Activated CD4-positive, CD25-positive, alpha-beta regulatory T cell (primary cell): ENCODE results near the gene UNC93A.
"Not testable (repeated sequence)": the region's sequence is repeated elsewhere in the genome, so short reads cannot be mapped to it uniquely, and the experiment has no call there.

Experiments
- DNase-seq, 4 experiments: peaks; one replicate each; lab custom pipeline; 2025; lab: John Stamatoyannopoulos, UW

UNC93A gene

DNA sequence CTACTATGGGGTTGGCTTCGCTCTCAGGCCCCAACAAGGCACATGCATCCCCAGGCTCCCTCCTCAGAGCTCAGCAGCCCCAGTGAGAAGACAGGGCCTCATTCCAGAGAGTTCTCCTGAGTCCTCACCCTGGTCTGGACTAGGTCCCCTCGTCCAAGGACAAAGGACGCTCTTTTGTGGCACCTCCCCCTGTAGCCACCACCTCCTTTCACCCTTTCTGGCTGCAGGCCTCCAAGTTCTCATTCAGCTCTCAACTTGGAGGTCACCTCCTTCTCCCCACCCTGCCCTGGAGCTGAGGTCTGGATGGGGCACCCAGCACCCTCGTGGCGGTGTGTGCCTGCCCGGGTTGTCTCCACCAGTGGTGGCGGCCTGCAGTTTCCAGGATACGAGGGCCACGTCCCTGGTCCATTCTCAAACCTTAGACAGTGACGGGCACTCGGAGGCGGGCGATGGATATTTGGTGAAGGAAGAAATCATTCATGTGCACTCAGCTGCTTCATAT is 2.5 kb downstream of the UNC93A start:
- DNase-seq: no peak

GRCh38 chr6:167294241-167294640 is 3.1 kb downstream of the UNC93A start:
- DNase-seq: no peak

DNA sequence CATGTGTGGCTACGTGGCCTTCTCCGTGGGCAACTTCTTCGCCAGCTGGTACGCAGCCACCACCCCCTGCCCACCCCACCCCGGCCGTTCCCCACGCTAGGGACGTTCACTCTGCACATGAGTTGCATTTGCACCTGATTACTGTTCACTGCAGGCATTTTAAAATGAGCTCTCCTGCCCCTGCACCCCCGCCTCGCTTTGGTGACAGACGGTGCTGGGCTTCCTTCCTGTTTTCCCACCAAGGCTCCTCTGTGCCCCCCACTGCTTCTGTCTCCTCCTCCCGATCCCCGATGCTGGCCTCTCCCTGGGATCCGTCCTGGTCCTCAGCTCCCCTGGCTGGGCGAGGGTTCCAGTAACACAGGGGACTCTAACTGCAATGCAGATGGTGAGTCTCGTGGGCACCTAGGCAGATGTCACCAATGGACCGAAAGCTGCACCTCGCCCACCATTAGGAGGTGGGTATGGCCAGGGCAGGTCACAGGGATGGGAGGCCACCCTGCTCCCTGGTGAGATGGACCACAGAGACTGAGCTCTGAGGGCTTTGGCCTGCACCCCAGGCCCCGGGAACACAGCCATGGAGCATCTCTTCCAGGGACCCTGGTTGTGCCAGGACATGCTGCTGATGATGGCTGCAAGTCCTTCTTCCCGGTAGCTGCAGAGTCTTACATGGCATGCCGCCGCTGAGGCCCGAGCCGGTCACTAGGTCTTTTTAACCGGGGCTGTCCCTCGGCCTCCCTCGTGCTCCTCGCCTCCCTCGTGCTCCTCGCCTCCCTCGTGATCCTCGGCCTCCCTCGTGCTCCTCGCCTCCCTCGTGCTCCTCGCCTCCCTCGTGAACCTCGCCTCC is 3.8 kb downstream of the UNC93A start:
- no peak for DNase-seq

- no peak for DNase-seq
Measured at GRCh38 chr6:167295495-167296292, 4.6 kb downstream of the UNC93A start.

GRCh38 chr6:167296293-167296690 is 5.2 kb downstream of the UNC93A start:
- DNase-seq: no peak

DNA sequence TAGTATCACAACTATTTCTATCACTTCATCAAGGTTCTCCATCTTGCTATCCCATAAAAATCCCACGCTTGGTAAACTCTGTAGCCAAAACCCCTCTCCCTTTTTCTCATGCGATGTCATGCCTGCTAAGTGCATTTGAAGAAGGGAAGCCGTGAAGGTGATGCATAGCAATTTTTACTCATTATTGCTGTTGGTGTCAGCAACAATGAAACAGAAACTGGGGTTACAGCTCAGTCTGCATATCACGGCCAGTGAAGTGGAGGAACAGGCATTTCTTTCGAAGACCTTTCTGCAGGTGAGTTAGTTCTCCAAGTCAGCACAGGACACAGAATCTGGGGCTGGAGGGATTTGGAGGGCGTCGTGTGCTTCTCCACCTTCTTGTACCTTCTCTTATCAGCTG is 5.8 kb downstream of the UNC93A start:
- no peak for DNase-seq

- DNase-seq: no peak
Measured at GRCh38 chr6:167298127-167298526, 7.0 kb downstream of the UNC93A start.

DNA sequence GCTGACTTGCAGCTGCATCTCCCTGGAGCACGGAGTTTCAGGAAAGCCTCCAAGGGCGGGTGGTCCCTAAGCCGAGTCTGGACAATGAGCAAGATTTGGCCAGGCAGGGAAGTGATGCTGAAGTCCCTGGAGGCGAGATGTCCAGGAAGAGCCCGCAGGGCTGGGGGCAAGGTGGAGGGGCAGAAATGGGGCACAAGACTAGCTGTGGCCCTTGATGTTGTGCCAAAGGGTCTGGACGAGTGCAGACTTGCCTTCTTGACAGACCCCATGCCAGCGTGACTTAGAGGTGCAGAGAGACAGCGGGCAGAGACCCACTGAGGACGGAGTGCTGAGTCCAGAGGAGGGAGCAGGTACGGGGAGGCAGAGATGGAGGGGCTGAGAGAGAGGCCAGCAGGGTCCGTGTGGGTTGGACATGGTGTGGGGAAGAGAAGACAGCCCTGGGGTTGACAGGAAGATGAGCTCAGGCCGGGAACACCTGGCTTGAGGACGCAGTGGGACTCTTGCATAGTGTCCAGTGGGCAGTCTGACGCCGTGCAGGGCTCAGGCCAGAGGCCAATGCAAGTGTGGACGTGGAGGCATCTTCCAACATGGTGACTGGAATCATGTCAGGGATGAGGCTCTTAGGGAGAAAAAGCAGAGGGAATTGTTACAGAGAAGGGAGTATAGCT is 8.7 kb downstream of the UNC93A start:
- DNase-seq: no peak

DNA sequence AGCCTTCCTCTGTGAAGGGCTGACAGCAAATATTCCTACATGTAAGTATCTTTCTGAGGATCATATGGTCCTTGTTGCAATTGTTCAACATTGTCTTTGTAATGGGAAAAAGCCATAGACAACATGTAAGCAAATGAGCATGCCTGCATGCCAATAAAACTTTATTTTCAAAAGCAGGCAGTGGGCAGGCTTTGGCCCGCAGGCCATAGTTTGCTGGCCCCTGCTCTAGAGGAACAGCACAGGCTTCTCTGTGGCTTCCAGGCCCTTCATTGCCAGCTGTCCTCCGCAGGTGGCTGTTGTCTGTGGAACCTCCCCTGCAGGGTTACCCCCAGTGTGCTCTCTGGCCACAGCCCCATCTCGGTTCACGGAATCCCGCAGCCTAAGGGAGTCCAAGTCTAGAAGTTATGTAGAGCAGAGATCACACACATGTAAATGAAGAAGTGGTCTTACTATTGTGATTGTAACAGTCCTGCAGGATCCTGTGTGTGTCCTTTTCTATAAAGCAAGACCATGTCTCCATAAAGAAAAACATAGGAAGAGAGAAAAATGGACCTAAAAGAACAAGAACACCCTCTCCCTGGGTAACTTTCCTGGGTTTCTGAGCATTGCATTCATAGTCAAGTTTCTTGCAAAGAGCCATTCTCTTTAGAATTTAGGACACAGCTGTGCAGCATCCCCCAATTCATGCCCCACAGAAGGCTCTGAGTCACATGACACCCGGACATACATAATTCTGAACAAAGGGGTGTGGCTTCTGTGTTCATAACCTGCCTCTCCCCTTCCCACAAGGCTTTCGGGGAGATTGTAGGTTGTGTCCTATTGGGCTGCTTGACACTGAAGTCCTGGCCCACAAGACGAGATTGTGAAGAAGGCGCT is 10.0 kb downstream of the UNC93A start:
- no peak for DNase-seq

DNA sequence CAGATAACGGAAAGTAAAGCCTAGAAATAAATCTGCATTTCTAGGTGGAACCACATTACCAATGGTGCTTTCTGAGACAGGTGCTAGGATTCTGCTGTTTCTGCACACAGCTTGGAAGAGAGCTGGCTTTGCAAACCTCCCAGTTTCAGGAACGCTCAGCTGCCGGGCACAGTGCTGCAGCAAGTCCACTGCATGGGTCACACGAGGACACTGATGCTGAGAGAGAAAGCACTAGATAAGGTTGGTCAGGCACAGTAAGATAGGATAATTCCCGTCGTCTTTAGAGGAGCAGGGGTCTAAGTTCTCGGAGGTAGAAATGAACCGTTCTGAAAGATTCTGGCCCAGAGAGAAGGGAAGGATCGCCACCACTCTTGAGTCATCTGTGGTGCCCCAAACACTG is 11.0 kb downstream of the UNC93A start:
- DNase-seq: no peak

- DNase-seq: no peak
Measured at GRCh38 chr6:167302796-167303195, 11.7 kb downstream of the UNC93A start.

DNA sequence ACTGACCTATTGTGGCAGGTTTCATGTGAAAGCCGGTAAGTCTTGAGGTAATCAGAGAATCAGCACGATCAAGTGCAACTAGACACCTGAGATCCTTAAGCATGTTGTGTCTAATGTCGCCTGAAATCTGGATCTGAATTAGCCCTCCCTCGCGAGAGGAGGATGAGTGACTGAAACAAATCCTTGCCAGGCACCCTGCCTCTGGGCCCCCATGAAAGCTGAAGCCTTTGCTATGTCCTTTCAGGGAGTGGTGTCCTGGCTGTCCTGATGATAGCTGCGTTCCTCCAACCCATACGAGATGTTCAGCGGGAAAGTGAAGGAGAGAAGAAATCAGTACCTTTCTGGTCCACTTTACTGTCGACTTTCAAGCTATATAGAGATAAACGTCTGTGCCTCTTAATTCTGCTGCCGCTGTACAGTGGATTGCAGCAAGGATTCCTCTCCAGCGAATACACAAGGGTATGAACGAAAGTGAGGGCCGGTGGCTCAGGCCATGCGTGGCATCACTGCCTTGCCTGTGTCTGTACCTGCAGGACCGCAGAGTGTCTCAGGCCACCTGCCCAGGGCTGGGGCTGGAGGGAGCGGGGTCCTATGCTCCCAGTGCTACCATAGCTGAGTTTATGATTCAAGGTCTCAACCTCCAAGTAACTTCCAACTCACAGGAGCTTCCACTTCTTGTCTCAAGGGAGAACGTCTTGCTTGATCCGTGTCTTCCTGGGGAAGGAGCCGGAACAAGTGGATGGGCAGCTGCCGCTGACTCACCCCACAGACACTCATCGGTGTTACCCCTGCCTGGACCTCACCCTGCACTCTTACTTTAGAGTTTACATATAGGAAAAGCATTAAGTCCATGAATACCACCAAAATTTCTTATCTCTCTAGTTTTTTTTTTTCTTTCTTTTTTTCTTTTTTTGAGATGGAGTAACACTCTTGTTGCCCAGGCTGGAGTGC is 12.8 kb downstream of the UNC93A start:
- DNase-seq: no peak

GRCh38 chr6:167304912-167305311 is 13.8 kb downstream of the UNC93A start:
- DNase-seq: no peak

DNA sequence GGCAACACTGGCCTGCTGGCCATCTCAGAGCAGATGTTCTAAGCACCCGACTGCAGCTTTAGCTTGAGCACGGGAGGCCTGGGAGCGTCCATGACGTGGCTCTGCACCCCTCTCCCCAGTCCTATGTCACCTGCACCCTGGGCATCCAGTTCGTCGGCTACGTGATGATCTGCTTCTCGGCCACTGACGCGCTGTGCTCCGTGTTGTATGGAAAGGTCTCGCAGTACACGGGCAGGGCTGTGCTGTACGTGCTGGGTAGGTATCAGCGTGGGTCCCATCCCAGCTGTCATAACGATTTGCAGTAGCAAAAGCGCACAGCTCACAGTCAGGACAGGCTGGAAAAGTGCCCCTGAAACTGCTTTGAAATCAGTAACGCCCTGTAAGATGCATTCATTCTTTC is 14.7 kb downstream of the UNC93A start:
- no peak for DNase-seq

DNA sequence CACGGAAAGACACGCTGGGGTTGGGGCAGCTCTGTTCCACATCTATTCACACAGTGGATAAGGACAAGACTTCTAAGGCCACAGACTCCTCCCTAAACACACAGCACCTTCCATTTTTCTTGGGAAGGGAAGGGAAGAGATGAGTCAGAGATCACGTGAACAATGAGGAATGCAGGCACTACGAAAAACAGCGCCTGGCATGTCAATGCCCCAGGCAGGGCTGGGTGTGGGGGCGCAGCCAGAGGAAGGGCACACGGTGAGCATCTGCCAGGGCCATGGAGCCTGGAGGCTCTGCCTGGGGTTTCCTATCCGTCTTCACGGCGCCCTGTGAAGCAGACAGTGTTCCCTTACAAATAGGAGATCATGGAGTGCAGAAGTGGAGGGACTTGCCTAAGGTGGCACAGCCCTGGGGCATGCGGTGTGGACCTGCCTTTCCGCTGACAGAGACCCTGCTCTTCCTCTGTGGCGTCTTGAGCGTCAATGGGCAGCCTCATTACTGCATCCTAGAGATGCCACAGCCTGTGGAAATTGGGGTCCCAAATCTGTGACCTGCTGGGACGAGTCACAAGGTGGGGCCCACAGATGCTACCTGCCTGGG is 15.4 kb downstream of the UNC93A start:
- no peak for DNase-seq

DNA sequence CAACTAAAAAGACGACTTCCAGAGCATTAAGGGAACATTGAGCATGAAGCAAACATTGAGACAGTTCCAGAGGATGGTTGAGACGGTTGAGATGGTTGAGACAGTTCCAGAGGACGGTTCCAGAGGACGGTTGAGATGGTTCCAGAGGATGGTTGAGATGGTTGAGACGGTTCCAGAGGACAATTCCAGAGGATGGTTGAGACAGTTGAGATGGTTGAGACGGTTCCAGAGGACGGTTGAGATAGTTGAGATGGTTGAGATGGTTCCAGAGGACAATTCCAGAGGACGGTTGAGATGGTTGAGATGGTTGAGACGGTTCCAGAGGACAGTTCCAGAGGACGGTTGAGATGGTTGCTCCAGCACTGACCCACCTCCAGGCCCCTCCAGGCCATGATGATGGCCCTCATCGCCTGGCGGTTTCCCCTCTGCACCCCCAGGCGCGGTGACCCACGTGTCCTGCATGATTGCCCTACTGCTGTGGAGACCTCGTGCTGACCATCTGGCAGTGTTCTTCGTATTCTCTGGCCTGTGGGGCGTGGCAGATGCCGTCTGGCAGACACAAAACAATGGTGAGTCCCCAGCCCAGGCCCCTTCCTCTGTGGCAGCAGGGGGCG is 16.3 kb downstream of the UNC93A start:
- no peak for DNase-seq

GRCh38 chr6:167308207-167308606 is 17.1 kb downstream of the UNC93A start:
- DNase-seq: no peak

DNA sequence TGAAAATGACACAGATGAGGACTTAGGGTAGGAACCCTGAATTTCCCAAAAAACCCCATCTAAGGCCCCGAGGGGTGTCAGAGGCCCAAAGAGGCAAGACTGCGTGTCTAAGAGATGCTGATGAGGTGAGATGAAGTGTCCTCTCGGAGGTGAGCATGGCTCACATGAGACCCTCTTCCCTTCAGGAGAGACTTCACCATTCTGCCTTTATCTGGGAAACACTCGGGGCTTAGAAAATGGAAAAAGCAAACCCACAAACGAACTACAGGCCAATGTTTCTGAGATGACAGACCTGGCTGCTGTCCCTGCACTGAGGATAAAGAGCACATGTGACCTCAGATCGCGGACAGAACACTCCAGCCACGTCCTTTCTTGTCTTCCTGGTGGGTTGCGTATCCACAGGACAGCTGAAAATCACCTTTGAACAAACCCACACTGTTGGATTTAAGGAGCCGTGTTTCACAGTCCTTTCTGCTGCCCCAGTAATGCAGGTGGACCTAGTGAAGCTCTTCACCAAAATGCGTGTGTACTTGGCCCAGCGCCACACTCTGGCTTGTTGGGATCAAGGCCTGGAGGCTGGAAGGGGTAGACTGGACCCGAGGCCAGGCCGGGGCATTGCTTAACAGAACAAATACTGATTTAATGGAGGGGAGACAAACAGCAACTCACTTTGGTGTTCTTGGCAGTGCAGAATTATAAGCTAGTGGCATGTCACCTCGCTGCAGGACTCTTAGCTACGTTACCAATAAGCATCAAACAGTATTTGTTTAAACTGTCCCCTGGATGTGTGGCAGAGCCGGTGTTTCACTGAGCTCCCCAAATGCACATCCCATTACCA is 18.5 kb downstream of the UNC93A start:
- DNase-seq: not testable (repeated sequence)

GRCh38 chr6:167311286-167311685 is 20.2 kb downstream of the UNC93A start:
- DNase-seq: no peak
